Astrocyte (in vitro differentiated cells and primary cell): Measurements from ENCODE around the gene ABCG2.

Experiments
- CTCF ChIP-seq: IDR thresholded peaks from 2 replicates; pipeline ENCODE4 v1.5.1; 2011; ENCODE audit warnings: low read depth, mild to moderate bottlenecking, inconsistent platforms, low read length, moderate library complexity; ENCODE audit not compliant: insufficient read depth
- EZH2 ChIP-seq: IDR thresholded peaks from 2 replicates; pipeline ENCODE4 v1.6.1; 2012; ENCODE audit warnings: mild to moderate bottlenecking, low read length, inconsistent platforms; ENCODE audit not compliant: insufficient read depth

- TF ChIP-seq CTCF (no peak), EZH2 (no peak)
Measured at GRCh38 chr4:88040707-88041106, 117.7 kb downstream of the ABCG2 start.
